ENCODE results near the gene IKZF2. TPM values are rescaled to one million over a fixed set of nuclear protein-coding genes. Genes with fewer than 3 reads are reported as not detected.

The IKZF2 gene
- total and polyA plus RNA-seq, 2 of the 4 experiments (the other 2 are of a cell fraction): 2.1 to 25.5 TPM

GRCh38 chr2:213104092-213104902 lies 47.1 kb downstream of the IKZF2 start:
- Histone ChIP-seq H3K4ac (ENCODE audit: low read depth, low read length) (peak overlapping the region; percentile 22; the same call in 1 of the 2 replicates), H2BK20ac (ENCODE audit: low read depth, low read length) (no peak overlapping the region), H3K9me3 (ENCODE audit: control insufficient read depth, insufficient read depth, low read length) (no peaks in the 10 kb centered on the region), H3K23ac (ENCODE audit: low read depth, low read length) (no peak overlapping the region), H4K8ac (ENCODE audit: low read depth in 2 of 2, low read length in 2 of 2) (no peak overlapping the region), H3K4me1 (ENCODE audit: control insufficient read depth, insufficient read depth, low read length) (no peaks in the 10 kb centered on the region), H3K27me3 (ENCODE audit: control insufficient read depth, insufficient read depth, low read length) (no peaks in the 10 kb centered on the region), H3K56ac (ENCODE audit: extremely low read depth, insufficient read depth, low read length) (no peak overlapping the region), H4K20me1 (ENCODE audit: insufficient read depth, low read length) (no peaks in the 10 kb centered on the region), H2BK120ac (ENCODE audit: low read depth, low read length) (no peak overlapping the region), H2BK5ac (ENCODE audit: low read depth, low read length, poor library complexity, severe bottlenecking) (no peak overlapping the region), H3K9me1 (ENCODE audit: insufficient read depth, low read length) (no peaks in the 10 kb centered on the region), H3K79me1 (ENCODE audit: low read depth in 1 of 2, low read length in 2 of 2) (peaks cover 3 to 11% of the 10 kb centered on the region in 2 experiments; a peak in 2 of 4 replicates), H3K9ac (ENCODE audit: low read depth, low read length) (no peak overlapping the region), H3K36me3 (ENCODE audit: control insufficient read depth, insufficient read depth, low read length) (no peaks in the 10 kb centered on the region), H2AFZ (replicated peaks; ENCODE audit: low read length, poor library complexity) (no peak overlapping the region), H3K14ac (replicated peaks; ENCODE audit: low read depth, low read length) (no peak overlapping the region), H3K27ac (ENCODE audit: insufficient read depth, low read length) (no peak overlapping the region), H2BK15ac (ENCODE audit: low read depth, low read length) (no peak overlapping the region), H2AK5ac (ENCODE audit: low read depth, low read length) (no peak overlapping the region), H3K4me3 (ENCODE audit: insufficient read depth, low read depth, low read length) (no peak overlapping the region), H3K18ac (ENCODE audit: low read depth, low read length) (no peak overlapping the region), H4K91ac (ENCODE audit: insufficient read depth, low read depth, low read length) (no peak overlapping the region), H3K4me2 (ENCODE audit: low read depth, low read length) (peak overlapping the region; percentile 8), H2AK9ac (replicated peaks; ENCODE audit: low read depth, low read length, poor library complexity) (no peak overlapping the region), H4K5ac (ENCODE audit: low read depth, low read length) (no peak overlapping the region)
- ATAC-seq (ENCODE audit: low read depth) (peak; percentile 44), DNase-seq (peak; percentile 53)
- intact Hi-C loops (cut with micrococcal nuclease): no loop called here
- in situ Hi-C loops (cut with MboI; ENCODE audit: low sequenced_read_pairs): no loop called here
- ChIA-PET CTCF (no interaction called here), POLR2A (ENCODE audit: unreplicated experiment) (no interaction called here)
- WGBS, 2 experiments (ENCODE audit: extremely low coverage in 2 of 2, insufficient read length in 1 of 2): 60% methylated on average over 1 of the region's 7 CpGs; no CpG with 5 or more reads in 1 of the 2 experiments
- dilution Hi-C loops (cut with HindIII; ENCODE audit: low sequenced_read_pairs, unreplicated experiment): no loop called here
- no TSS peak for BruUV-seq (replicated peaks)
- TF ChIP-seq USF2 (IDR thresholded peaks at IDR 0.05; ENCODE audit: low read depth, low read length) (no peak), CEBPB (IDR thresholded peaks at IDR 0.05; ENCODE audit: low read depth, low read length) (no peak), CTCF (conservative IDR thresholded peaks at IDR 0.05; ENCODE audit: low read depth, low read length) (no peak), MXI1 (IDR thresholded peaks at IDR 0.05; ENCODE audit: borderline replicate concordance, low read depth, low read length) (no peak), RAD21 (IDR thresholded peaks at IDR 0.05; ENCODE audit: low read length) (no peak), CHD1 (IDR thresholded peaks at IDR 0.05; ENCODE audit: low read depth, low read length) (no peak), POLR2A (IDR thresholded peaks at IDR 0.05; ENCODE audit: low read depth, low read length) (no peak), NFE2L2 (IDR thresholded peaks at IDR 0.05; ENCODE audit: low read depth, low read length) (no peak), RCOR1 (IDR thresholded peaks at IDR 0.05; ENCODE audit: insufficient replicate concordance, low read length) (no peak), FOS (IDR thresholded peaks at IDR 0.05; ENCODE audit: low read depth, low read length) (no peak), BHLHE40 (IDR thresholded peaks at IDR 0.05; ENCODE audit: low read depth, low read length) (no peak), SMC3 (IDR thresholded peaks at IDR 0.05; ENCODE audit: low read depth, low read length) (no peak), MAZ (IDR thresholded peaks at IDR 0.05; ENCODE audit: borderline replicate concordance, low read depth, low read length) (no peak), MAFK (IDR thresholded peaks at IDR 0.05; ENCODE audit: low read depth, low read length) (no peak), RFX5 (IDR thresholded peaks at IDR 0.05; ENCODE audit: low read depth, low read length) (no peak)

Measured in IMR-90 (cell line).